GM13977 (cell line): ENCODE measurements around the gene ASPDH.
A peak's percentile ranks its signal among the peaks of the same experiment; 100 is the strongest.

Source experiments
- DNase-seq: peaks from one replicate; pipeline ENCODE4 v3.0.0; 2012; ENCODE audit warnings: low spot score
- in situ Hi-C: fragments of 300-500 bp; cut with MboI; formaldehyde crosslinking; loops from one replicate; pipeline ENCODE4 v1.12.0; 2022; ENCODE audit warnings: low sequenced_read_pairs, low pct_unique_long_range_greater_than_20kb, mixed read lengths, inconsistent platforms; ENCODE audit not compliant: unreplicated experiment
- TF ChIP-seq, protein P1 (sequence below): IDR thresholded peaks from 2 replicates; pipeline ENCODE4 v1.5.1; 2012; ENCODE audit warnings: mild to moderate bottlenecking, control low read depth; ENCODE audit not compliant: insufficient read depth; ENCODE audit errors: extremely low read depth, missing control alignments

The ASPDH gene

DNA sequence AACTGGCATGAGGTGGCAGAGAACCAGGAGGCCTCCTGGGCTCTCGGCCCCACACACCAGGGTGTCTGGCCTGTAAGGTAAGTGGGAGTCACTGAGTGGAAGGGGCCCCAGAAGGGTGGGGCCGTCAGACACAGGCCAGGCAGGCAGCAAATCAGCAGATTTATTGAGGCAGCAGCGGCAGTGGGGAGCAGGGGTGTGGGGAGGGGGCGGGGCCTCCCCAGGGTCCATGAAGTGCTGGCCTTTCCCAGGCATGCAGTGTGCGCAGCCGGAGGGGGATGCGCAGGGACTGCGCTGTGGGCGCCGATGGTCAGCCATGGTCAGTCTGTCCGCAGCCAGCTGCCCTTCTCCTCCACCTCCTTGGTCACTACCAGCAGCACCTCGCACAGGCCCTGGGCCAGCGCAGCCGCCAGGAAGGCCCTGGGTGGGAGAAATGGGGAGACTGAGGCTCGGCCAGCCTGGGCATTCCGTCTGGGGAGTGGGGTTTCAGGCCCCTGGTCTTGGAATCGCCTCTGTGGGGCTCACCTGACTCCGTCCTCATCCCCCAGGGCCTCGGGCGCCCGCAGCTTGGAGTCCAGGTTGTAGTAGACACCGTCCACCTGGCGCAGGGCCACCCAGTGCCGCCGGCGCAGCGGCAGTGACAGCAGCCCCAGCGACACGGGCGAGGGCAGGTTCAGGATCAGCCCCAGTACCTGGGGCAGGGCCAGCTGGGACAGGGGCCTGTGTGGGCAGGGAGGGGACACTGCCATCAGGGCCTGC lies 7.7 kb downstream of the ASPDH start:
- in situ Hi-C loops: no loop called here
- DNase-seq: no peak
- TF ChIP-seq, protein P1, sequence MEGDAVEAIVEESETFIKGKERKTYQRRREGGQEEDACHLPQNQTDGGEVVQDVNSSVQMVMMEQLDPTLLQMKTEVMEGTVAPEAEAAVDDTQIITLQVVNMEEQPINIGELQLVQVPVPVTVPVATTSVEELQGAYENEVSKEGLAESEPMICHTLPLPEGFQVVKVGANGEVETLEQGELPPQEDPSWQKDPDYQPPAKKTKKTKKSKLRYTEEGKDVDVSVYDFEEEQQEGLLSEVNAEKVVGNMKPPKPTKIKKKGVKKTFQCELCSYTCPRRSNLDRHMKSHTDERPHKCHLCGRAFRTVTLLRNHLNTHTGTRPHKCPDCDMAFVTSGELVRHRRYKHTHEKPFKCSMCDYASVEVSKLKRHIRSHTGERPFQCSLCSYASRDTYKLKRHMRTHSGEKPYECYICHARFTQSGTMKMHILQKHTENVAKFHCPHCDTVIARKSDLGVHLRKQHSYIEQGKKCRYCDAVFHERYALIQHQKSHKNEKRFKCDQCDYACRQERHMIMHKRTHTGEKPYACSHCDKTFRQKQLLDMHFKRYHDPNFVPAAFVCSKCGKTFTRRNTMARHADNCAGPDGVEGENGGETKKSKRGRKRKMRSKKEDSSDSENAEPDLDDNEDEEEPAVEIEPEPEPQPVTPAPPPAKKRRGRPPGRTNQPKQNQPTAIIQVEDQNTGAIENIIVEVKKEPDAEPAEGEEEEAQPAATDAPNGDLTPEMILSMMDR: no peak

DNA sequence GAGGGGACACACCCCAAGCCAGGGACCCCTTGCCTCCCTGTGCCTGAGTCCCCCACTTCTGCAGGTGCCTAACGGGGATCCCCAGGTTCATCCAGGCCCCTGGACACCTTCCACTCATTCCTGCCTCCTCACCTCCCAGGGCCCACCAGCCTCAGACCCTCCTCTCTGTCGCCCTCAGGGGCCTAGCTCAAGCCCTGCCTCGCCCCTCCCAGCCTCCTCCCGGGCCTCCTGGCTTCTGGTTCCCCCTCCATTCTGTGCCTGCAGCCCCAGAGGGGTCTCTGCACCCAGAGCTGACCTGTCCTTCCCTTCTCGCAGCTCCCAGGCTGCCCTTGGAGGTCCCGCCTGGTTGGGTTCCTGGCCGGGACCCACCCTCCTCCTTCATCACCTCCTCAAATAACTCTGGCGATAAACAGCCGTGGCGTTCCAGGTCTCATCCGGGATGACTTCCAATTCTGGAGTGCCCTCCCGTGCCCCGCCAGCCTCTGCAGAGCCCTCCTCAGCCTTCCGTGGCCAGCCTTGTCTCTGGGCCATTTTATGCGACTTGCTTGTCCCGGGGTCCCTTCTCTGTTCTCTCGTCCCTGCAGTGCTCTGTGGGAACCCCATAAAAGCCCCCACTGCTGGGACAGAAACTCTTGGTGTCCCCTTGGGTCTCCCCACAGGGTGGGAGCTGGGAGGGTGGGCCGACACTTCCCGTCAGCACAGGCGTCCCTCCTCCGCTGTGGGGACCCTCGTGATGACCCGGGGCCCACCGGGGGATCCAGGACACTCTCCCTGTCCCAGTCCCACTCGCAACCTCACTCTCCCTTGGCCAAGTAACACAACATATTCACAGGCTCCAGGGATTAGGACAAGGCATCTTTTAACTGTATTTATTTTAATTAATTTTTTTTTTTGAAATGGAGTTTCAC lies 11.9 kb downstream of the ASPDH start:
- TF ChIP-seq, protein P1: no peak
- no peak for DNase-seq
- in situ Hi-C loops: no loop called here

DNA sequence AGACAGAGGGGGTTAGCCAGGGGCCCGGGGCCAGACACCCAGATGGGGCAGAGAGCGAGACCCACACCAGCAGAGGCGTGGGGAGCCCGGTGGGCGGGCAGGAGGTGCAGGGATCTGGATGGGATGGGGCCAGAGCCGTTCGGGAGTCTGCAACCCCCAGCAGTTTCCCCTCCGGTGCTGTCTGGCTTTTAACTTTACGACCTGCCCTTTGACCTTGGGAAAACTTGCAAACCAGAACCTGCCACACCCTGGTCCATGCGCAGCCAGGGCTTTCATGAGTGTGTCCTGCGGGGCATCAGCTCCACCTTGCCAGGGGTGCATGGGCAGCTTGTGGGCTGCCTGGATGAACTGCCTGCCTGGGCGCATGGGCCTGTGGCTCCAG lies 12.5 kb downstream of the ASPDH start:
- in situ Hi-C loops: no loop called here
- TF ChIP-seq, protein P1: no peak
- no peak for DNase-seq

DNA sequence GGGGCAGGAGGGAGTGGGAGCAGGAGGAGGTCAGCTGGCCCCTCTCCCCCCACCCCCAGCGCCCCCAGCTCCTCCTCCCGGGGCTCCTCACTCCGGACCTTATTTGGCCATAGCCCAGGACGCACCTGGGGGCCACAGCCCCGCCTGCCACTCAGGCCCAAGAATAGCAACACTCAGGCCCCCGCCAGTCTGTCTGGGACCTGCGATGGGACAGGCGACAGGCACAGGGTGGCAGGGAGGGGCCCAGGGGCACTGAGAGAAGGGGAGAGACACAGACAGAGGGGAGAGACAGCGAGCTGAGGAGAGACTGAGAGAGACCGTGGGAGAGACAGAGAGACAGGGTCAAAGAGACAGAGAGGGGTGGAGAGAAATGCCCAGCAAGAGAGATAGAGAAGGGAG lies 13.0 kb downstream of the ASPDH start:
- DNase-seq: no peak
- in situ Hi-C loops: no loop called here
- TF ChIP-seq, protein P1: no peak

DNA sequence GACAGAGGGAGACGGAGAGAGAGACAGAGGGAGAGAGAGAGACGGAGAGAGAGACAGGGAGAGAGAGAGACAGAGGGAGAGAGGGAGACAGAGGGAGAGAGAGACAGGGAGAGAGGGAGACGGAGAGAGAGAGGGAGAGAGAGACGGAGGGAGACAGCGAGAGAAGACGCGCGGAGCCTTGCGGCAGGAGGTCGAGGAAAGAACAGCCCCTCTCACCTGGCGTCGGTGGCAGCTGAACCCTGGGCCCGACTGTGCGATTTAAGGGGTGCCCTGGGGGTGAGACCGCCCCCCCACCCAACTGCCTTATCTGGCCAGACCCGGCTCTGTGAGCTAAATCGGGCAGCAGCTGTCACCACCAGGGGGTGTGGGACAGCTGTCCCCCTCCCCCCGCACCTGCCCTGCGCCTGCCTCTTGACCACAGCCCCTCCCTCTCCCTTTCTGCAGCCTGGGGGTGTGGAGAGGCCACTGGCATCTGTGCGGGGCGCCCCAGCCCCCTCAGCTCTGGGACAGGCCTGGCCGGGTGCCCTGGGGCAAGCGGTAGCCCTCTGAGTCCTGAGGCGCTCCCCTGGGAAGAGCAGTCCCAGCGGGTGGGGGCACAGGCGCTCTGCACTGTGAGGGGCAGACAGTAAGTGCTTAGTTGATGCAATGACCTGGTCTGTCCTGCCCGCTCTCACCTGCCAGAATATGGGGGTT lies 13.5 kb downstream of the ASPDH start:
- TF ChIP-seq, protein P1: peak; percentile 28
- peak; percentile 77 for DNase-seq
- in situ Hi-C loops: no loop called here
